H1 (cell line): Measurements from ENCODE around the gene MRPL3. TPM values are rescaled to one million over a fixed set of nuclear protein-coding genes. Genes with fewer than 3 reads are reported as not detected.

ENCODE experiments used
- CTCF ChIA-PET: fragments of 300-600 bp; sonication (Branson Sonifier 250); formaldehyde crosslinking; loops from one replicate; lab custom pipeline; 2021; ENCODE audit not compliant: partially characterized antibody; lab: Charles Lee
- POLR2A ChIA-PET: fragments of 300-600 bp; sonication (Branson Sonifier 250); formaldehyde crosslinking; loops from one replicate; lab custom pipeline; 2021; ENCODE audit warnings: inconsistent platforms; ENCODE audit not compliant: partially characterized antibody; lab: Charles Lee
- DNase-seq, 2 experiments: peaks; one replicate each; pipeline versions ENCODE4 v3.0.0 to v3.0.0-alpha.2; 2010 to 2022; ENCODE audit warnings: low spot score in 2 of 2, low read depth in 1 of 2, mixed read lengths in 1 of 2
- FAIRE-seq: peaks from 2 replicates; lab custom pipeline; 2011; peaks lifted over from hg19 to GRCh38; lab: Jason Lieb, UNC
- H2AFZ ChIP-seq: 2 replicates; pipeline ENCODE4 v1.8.1; 2012; ENCODE audit warnings: low read length, inconsistent platforms
- H2AK5ac ChIP-seq: 2 replicates; pipeline ENCODE4 v1.6.1; 2013; ENCODE audit warnings: low read depth, low read length
- H2BK120ac ChIP-seq: replicated peaks from 2 replicates; pipeline ENCODE3; 2013; ENCODE audit warnings: low read depth, low read length, inconsistent platforms
- H2BK12ac ChIP-seq: 2 replicates; pipeline ENCODE4 v1.6.1; 2013; ENCODE audit warnings: low read depth, low read length
- H2BK15ac ChIP-seq: 2 replicates; pipeline ENCODE4 v1.6.1; 2013; ENCODE audit warnings: low read length
- H2BK20ac ChIP-seq: 2 replicates; pipeline ENCODE4 v1.6.1; 2013; ENCODE audit warnings: low read length
- H2BK5ac ChIP-seq: 2 replicates; pipeline ENCODE4 v1.6.1; 2013; ENCODE audit warnings: low read depth, low read length
- H3K14ac ChIP-seq: 2 replicates; pipeline ENCODE4 v1.6.1; 2013; ENCODE audit warnings: inconsistent platforms; ENCODE audit not compliant: insufficient read length
- H3K18ac ChIP-seq: 2 replicates; pipeline ENCODE4 v1.6.1; 2013; ENCODE audit warnings: low read length; ENCODE audit errors: extremely low read depth
- H3K23ac ChIP-seq: 2 replicates; pipeline ENCODE4 v1.6.1; 2013; ENCODE audit warnings: inconsistent platforms; ENCODE audit not compliant: insufficient read length
- H3K23me2 ChIP-seq: 2 replicates; pipeline ENCODE4 v1.6.1; 2013; ENCODE audit warnings: low read depth, low read length
- H3K27ac ChIP-seq: 2 replicates; pipeline ENCODE4 v1.6.1; 2011; ENCODE audit warnings: low read depth, low read length, inconsistent platforms
- H3K27me3 ChIP-seq, 4 experiments: replicated peaks in 1 of 4; 1 replicate in 1 of 4; 2 replicates in 3 of 4; pipeline versions ENCODE4 v1.6.1 to v1.8.1; 2011 to 2013; ENCODE audit warnings: low read length in 3 of 4, mild to moderate bottlenecking in 3 of 4, inconsistent platforms in 2 of 4, mixed read lengths in 2 of 4, moderate library complexity in 1 of 4; ENCODE audit not compliant: control insufficient read depth in 3 of 4, insufficient read depth in 3 of 4; ENCODE audit errors: extremely low read depth in 1 of 4
- H3K36me3 ChIP-seq, 4 experiments: 2 replicates each; pipeline versions ENCODE4 v1.6.1 to v1.8.1; 2011 to 2013; ENCODE audit warnings: mild to moderate bottlenecking in 4 of 4, low read length in 3 of 4, moderate library complexity in 2 of 4, control low read depth in 1 of 4, inconsistent platforms in 1 of 4; ENCODE audit not compliant: insufficient read depth in 4 of 4, control insufficient read depth in 2 of 4
- H3K4ac ChIP-seq: replicated peaks from 2 replicates; pipeline ENCODE3; 2013; ENCODE audit warnings: low read length, low read depth, mixed read lengths, inconsistent platforms; ENCODE audit not compliant: insufficient read length
- H3K4me1 ChIP-seq, 4 experiments: replicated peaks in 1 of 4; 1 replicate in 1 of 4; 2 replicates in 3 of 4; pipeline versions ENCODE4 v1.6.1 to v1.8.1; 2011 to 2013; ENCODE audit warnings: low read length in 3 of 4, inconsistent platforms in 2 of 4, mixed read lengths in 1 of 4; ENCODE audit not compliant: insufficient read depth in 4 of 4, control insufficient read depth in 3 of 4
- H3K4me2 ChIP-seq, 2 experiments: 2 replicates each; pipeline versions ENCODE4 v1.6.1 to v1.8.1; 2011 to 2013; ENCODE audit warnings: low read depth in 2 of 2, low read length in 2 of 2, control low read depth in 1 of 2, inconsistent platforms in 1 of 2, mild to moderate bottlenecking in 1 of 2; ENCODE audit not compliant: insufficient read depth in 1 of 2
- H3K4me3 ChIP-seq, 4 experiments: fragments of 200-600, 300-600 bp in 1 of 4; sonication (generic), shearing (Covaris generic), sonication (Bioruptor Twin) in 1 of 4; 2 replicates each; pipeline versions ENCODE4 v1.5.1 to v1.8.1; 2011 to 2016; ENCODE audit warnings: low read length in 4 of 4, low read depth in 3 of 4, control low read depth in 2 of 4, inconsistent platforms in 2 of 4, mild to moderate bottlenecking in 2 of 4, mixed read lengths in 1 of 4, moderate library complexity in 1 of 4; ENCODE audit not compliant: insufficient read depth in 2 of 4; ENCODE audit errors: extremely low read depth in 1 of 4
- H3K56ac ChIP-seq: replicated peaks from 2 replicates; pipeline ENCODE3; 2013; ENCODE audit warnings: low read depth, mild to moderate bottlenecking, mixed read lengths, low read length, inconsistent platforms; ENCODE audit not compliant: insufficient read length
- H3K79me1 ChIP-seq: 2 replicates; pipeline ENCODE4 v1.6.1; 2013; ENCODE audit warnings: low read depth, low read length, control low read depth
- H3K79me2 ChIP-seq, 2 experiments: 2 replicates each; pipeline versions ENCODE4 v1.6.1 to v1.8.1; 2012 to 2013; ENCODE audit warnings: low read length in 2 of 2, mild to moderate bottlenecking in 2 of 2, inconsistent platforms in 1 of 2; ENCODE audit not compliant: insufficient read depth in 2 of 2, control insufficient read depth in 1 of 2
- H3K9ac ChIP-seq, 4 experiments: replicated peaks in 1 of 4; 1 replicate in 1 of 4; 2 replicates in 3 of 4; pipeline versions ENCODE4 v1.6.1 to v1.8.1; 2011 to 2013; ENCODE audit warnings: low read depth in 3 of 4, low read length in 3 of 4, control low read depth in 2 of 4, mild to moderate bottlenecking in 2 of 4, moderate library complexity in 2 of 4, inconsistent platforms in 1 of 4; ENCODE audit errors: extremely low read depth in 1 of 4
- H3K9me3 ChIP-seq, 2 experiments: 2 replicates each; pipeline versions ENCODE4 v1.6.1 to v1.8.1; 2012 to 2013; ENCODE audit warnings: mild to moderate bottlenecking in 2 of 2, moderate library complexity in 2 of 2, control low read depth in 1 of 2, inconsistent platforms in 1 of 2, low read depth in 1 of 2, low read length in 1 of 2, mixed read lengths in 1 of 2; ENCODE audit not compliant: insufficient read depth in 2 of 2
- H4K20me1 ChIP-seq, 2 experiments: replicated peaks in 1 of 2; 2 replicates each; pipeline versions ENCODE3 to v1.8.1; 2011 to 2013; ENCODE audit warnings: inconsistent platforms in 2 of 2, low read length in 2 of 2, mild to moderate bottlenecking in 1 of 2; ENCODE audit not compliant: insufficient read depth in 2 of 2, control insufficient read depth in 1 of 2
- H4K5ac ChIP-seq: 2 replicates; pipeline ENCODE4 v1.6.1; 2013; ENCODE audit warnings: low read length, low read depth, mixed read lengths, inconsistent platforms; ENCODE audit not compliant: insufficient read length
- H4K8ac ChIP-seq: 2 replicates; pipeline ENCODE4 v1.8.0; 2013; ENCODE audit warnings: mild to moderate bottlenecking, moderate library complexity, low read length, inconsistent platforms; ENCODE audit not compliant: insufficient read depth; ENCODE audit errors: extremely low read depth
- H4K91ac ChIP-seq: replicated peaks from 2 replicates; pipeline ENCODE3; 2013; ENCODE audit warnings: low read length, mixed read lengths, inconsistent platforms; ENCODE audit not compliant: insufficient read length
- GABPA ChIP-seq: IDR thresholded peaks from 2 replicates; pipeline ENCODE4 v1.6.1; 2011; ENCODE audit warnings: mild to moderate bottlenecking, low read length, moderate library complexity, borderline replicate concordance; ENCODE audit not compliant: insufficient read depth
- HDAC2 ChIP-seq, 2 experiments: fragments of 300-600 bp in 1 of 2; sonication (generic) in 1 of 2; IDR thresholded peaks; 2 replicates each; pipeline ENCODE4 v1.6.1; 2011 to 2012; ENCODE audit warnings: low read depth in 2 of 2, low read length in 2 of 2, mild to moderate bottlenecking in 2 of 2, moderate library complexity in 2 of 2, borderline replicate concordance in 1 of 2, inconsistent platforms in 1 of 2
- KDM4A ChIP-seq: IDR thresholded peaks from one replicate; pipeline ENCODE4 v1.7.1; 2012; ENCODE audit warnings: low read depth, mild to moderate bottlenecking, moderate library complexity, low read length, inconsistent platforms; ENCODE audit not compliant: severe bottlenecking
- RAD21 ChIP-seq, 2 experiments: IDR thresholded peaks in 1 of 2; conservative IDR thresholded peaks in 1 of 2; 2 replicates each; pipeline ENCODE4 v1.6.1; 2011; ENCODE audit warnings: low read depth in 2 of 2, low read length in 2 of 2, improper control_type of control experiment in 1 of 2, inconsistent platforms in 1 of 2, mild to moderate bottlenecking in 1 of 2, moderate library complexity in 1 of 2
- RBBP5 ChIP-seq: IDR thresholded peaks from 2 replicates; pipeline ENCODE4 v1.7.1; 2012; ENCODE audit warnings: low read depth, mild to moderate bottlenecking, inconsistent platforms, low read length, moderate library complexity, borderline replicate concordance
- SP2 ChIP-seq: IDR thresholded peaks from 2 replicates; pipeline ENCODE4 v1.6.1; 2012; ENCODE audit warnings: mild to moderate bottlenecking, low read length, inconsistent platforms
- TAF7 ChIP-seq: optimal IDR thresholded peaks from 2 replicates; pipeline ENCODE3; 2011; ENCODE audit warnings: low read depth, mild to moderate bottlenecking, inconsistent platforms, low read length, moderate library complexity, borderline replicate concordance
- TBP ChIP-seq: IDR thresholded peaks from 2 replicates; pipeline ENCODE4 v1.6.1; 2011; ENCODE audit warnings: low read depth, low read length, improper control_type of control experiment
- WGBS, 2 experiments: shearing (Covaris generic) in 1 of 2; methylation state at CpG; one replicate each; pipeline versions ENCODE4 v1.1.6 to v1.1.7; 2013 to 2015; ENCODE audit warnings: low lambda C conversion rate in 2 of 2, mixed read lengths in 2 of 2, inconsistent platforms in 1 of 2, low coverage in 1 of 2, missing lambda C conversion rate in 1 of 2; ENCODE audit not compliant: insufficient replicate concordance in 2 of 2, insufficient coverage in 1 of 2, insufficient read length in 1 of 2; ENCODE audit errors: extremely low coverage in 1 of 2, missing lambda C conversion rate in 1 of 2; 5-methylcytosine and 5-hydroxymethylcytosine counted together
- polyA plus RNA-seq, 7 experiments: library from polyadenylated mRNA; depleted of rRNA in 3 of 7; stranded (reverse) in 5 of 7; unstranded in 2 of 7; fragments of >200 nt in 5 of 7; fragments of 200-250 nt in 2 of 7; gene quantifications; 1 replicate in 5 of 7; 2 replicates in 1 of 7; 4 replicates in 1 of 7; pipeline versions ENCODE4 v1.2.1 to v1.2.3, GENCODE V29; 2011 to 2013; ENCODE audit warnings: missing spikeins in 2 of 7, mixed read lengths in 2 of 7
- total RNA-seq: library from RNA; stranded (reverse); fragmentation: NEBNext Ultra II Directional; extraction: Animal tissue kit (Norgen Biotek cat#: 25700); gene quantifications from 2 replicates; pipeline ENCODE4 v1.2.1, GENCODE V29; 2021
- TF ChIP-seq, protein P1 (sequence below), 3 experiments: IDR thresholded peaks; 1 replicate in 2 of 3; 2 replicates in 1 of 3; pipeline versions ENCODE4 v1.5.1 to v1.6.1; 2011; ENCODE audit warnings: low read length in 3 of 3, mild to moderate bottlenecking in 3 of 3, inconsistent platforms in 2 of 3, low read depth in 1 of 3, moderate library complexity in 1 of 3; ENCODE audit not compliant: insufficient read depth in 1 of 3; ENCODE audit errors: control extremely low read depth in 1 of 3

Gene MRPL3
- total and polyA plus RNA-seq, 2 of the 8 experiments (the other 6 are each of a cell fraction or from before 2014, with no cell fraction given), result 164 to 175 TPM

DNA sequence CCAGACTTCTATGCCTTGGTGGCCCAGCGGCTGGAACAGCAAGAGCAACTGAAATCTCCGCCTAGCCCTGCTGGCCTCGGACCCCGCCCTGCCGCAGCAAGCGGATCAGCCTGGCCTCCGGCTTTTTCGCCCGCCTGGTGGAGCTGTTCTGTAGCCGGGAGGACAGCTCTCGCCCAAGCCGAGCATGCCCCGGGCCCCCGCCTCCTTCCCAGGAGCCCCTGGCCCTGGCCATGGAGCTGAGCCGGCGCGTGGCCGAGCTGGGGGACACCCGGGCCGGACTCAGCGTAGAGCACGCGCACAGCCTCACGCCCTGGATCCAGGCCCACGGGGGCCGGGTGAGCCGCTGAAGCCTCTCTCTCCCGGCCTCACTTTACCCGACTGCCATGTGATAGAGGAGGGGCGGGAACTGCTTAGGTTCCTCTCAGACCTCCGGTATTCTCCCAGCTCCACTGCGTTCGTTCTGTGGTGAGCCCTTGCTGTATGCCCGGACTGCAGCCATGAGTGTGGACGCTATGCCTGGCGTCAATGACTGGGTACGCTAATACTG is 24.1 kb upstream of the MRPL3 start:
- no peak overlapping the region for H2BK20ac ChIP-seq
- no peak overlapping the region for H3K14ac ChIP-seq
- DNase-seq (peak in 1 of 2 experiments; percentile 84), FAIRE-seq (no peak)
- peak overlapping the region in 1 of 2 experiments; percentile 57; a peak in 2 of 4 replicates for H3K4me2 ChIP-seq
- WGBS, 2 experiments, result 57% methylated on average over 17 of the region's 37 CpGs; no CpG with 5 or more reads in 1 of the 2 experiments
- H3K79me2 ChIP-seq, result no peaks in the 10 kb centered on the region
- CTCF ChIA-PET, result interaction anchor here (0.6 to 1.6 kb wide), 11 partner anchors 8 to 511 kb away, joined by 3 to 7 read pairs (median 4); no protein-coding TSS in a partner anchor
- H3K18ac ChIP-seq, result no peak overlapping the region
- H3K4me3 ChIP-seq, result peak overlapping the region in 1 of 4 experiments; percentile 44; a peak in 3 of 8 replicates
- H3K36me3 ChIP-seq, result no peaks in the 10 kb centered on the region
- 0 out of 2 replicates have a peak overlapping the region, but pooled peaks have one; percentile 46 for H2BK15ac ChIP-seq
- H3K27ac ChIP-seq, result no peak overlapping the region
- no peak overlapping the region for H2BK120ac ChIP-seq
- H3K79me1 ChIP-seq, result no peaks in the 10 kb centered on the region
- 0 out of 2 replicates have a peak overlapping the region, but pooled peaks have one; percentile 27 for H2BK12ac ChIP-seq
- no peaks in the 10 kb centered on the region; a peak in 1 of 4 replicates for H3K9me3 ChIP-seq
- no peak overlapping the region; a peak in 1 of 7 replicates for H3K9ac ChIP-seq
- H2AK5ac ChIP-seq, result no peak overlapping the region
- H3K27me3 ChIP-seq, result no peaks in the 10 kb centered on the region
- H4K8ac ChIP-seq, result peak overlapping the region; percentile 95
- H4K20me1 ChIP-seq, result no peaks in the 10 kb centered on the region
- no peak overlapping the region for H3K23ac ChIP-seq
- H3K4me1 ChIP-seq, result no peaks in the 10 kb centered on the region
- 0 out of 2 replicates have a peak, but pooled peaks cover 1% of the 10 kb centered on the region for H3K23me2 ChIP-seq
- peak overlapping the region; percentile 90 for H2AFZ ChIP-seq
- H4K91ac ChIP-seq, result no peak overlapping the region
- H2BK5ac ChIP-seq, result no peak overlapping the region; the same call in 1 of the 2 replicates
- H3K56ac ChIP-seq, result no peak overlapping the region
- POLR2A ChIA-PET, result no interaction called here
- H4K5ac ChIP-seq, result no peak overlapping the region
- H3K4ac ChIP-seq, result no peak overlapping the region
- TF ChIP-seq SP2, result no peak
- TF ChIP-seq RBBP5, result no peak
- TF ChIP-seq GABPA, result no peak
- TF ChIP-seq TAF7, result no peak
- TF ChIP-seq KDM4A, result no peak
- no peak for TF ChIP-seq TBP
- peak; percentile 56 to 69 for TF ChIP-seq RAD21 (IDR thresholded peaks at IDR 0.05 in 1 of 2, conservative IDR thresholded peaks at IDR 0.05 in 1 of 2; ENCODE audit: low read depth in 2 of 2, low read length in 2 of 2)
- TF ChIP-seq, protein P1, sequence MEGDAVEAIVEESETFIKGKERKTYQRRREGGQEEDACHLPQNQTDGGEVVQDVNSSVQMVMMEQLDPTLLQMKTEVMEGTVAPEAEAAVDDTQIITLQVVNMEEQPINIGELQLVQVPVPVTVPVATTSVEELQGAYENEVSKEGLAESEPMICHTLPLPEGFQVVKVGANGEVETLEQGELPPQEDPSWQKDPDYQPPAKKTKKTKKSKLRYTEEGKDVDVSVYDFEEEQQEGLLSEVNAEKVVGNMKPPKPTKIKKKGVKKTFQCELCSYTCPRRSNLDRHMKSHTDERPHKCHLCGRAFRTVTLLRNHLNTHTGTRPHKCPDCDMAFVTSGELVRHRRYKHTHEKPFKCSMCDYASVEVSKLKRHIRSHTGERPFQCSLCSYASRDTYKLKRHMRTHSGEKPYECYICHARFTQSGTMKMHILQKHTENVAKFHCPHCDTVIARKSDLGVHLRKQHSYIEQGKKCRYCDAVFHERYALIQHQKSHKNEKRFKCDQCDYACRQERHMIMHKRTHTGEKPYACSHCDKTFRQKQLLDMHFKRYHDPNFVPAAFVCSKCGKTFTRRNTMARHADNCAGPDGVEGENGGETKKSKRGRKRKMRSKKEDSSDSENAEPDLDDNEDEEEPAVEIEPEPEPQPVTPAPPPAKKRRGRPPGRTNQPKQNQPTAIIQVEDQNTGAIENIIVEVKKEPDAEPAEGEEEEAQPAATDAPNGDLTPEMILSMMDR (IDR thresholded peaks at IDR 0.05; ENCODE audit: control extremely low read depth in 1 of 3, insufficient read depth in 1 of 3, low read depth in 1 of 3, low read length in 3 of 3), result peak; percentile 66 to 69 (median 69)
- no peak for TF ChIP-seq HDAC2 (IDR thresholded peaks at IDR 0.05; ENCODE audit: borderline replicate concordance in 1 of 2, low read depth in 2 of 2, low read length in 2 of 2)
